BJ (cell line): ENCODE data around the gene PCGF3. TPM values are rescaled to one million over a fixed set of nuclear protein-coding genes. Genes with fewer than 3 reads are reported as not detected.

Source experiments
- CTCF ChIA-PET: fragments of 350-600 bp; formaldehyde crosslinking; extraction: SDS; loops from one replicate; lab custom pipeline; 2021; ENCODE audit warnings: antibody characterized with exemption, inconsistent platforms; lab: Yijun Ruan, JAX
- POLR2A ChIA-PET: fragments of 300-600 bp; sonication (Branson Sonifier 250); formaldehyde crosslinking; extraction: SDS; loops from one replicate; lab custom pipeline; 2021; ENCODE audit warnings: antibody characterized with exemption; lab: Charles Lee
- DNase-seq: peaks from one replicate; pipeline ENCODE4 v3.0.0-alpha.2; 2011; ENCODE audit warnings: low read depth
- H3K27me3 ChIP-seq: 2 replicates; pipeline ENCODE4 v1.6.0; 2011; ENCODE audit warnings: low read length; ENCODE audit not compliant: control insufficient read depth, insufficient read depth
- H3K36me3 ChIP-seq: 2 replicates; pipeline ENCODE4 v1.5.1; 2011; ENCODE audit warnings: low read length; ENCODE audit not compliant: control insufficient read depth, insufficient read depth
- H3K4me3 ChIP-seq: 2 replicates; pipeline ENCODE4 v1.5.1; 2011; ENCODE audit warnings: low read depth, mild to moderate bottlenecking, control low read depth, low read length
- CTCF ChIP-seq: IDR thresholded peaks from 2 replicates; pipeline ENCODE4 v1.5.1; 2011; ENCODE audit warnings: low read depth, mild to moderate bottlenecking, control low read depth, inconsistent platforms, low read length, moderate library complexity; ENCODE audit not compliant: insufficient read depth
- polyA plus RNA-seq: library from polyadenylated mRNA; depleted of rRNA; stranded (reverse); fragments of >200 nt; gene quantifications from 2 replicates; pipeline ENCODE4 v1.2.3, GENCODE V29; 2011

PCGF3 gene
- polyA plus RNA-seq, 1 experiment = 37.6 TPM

- POLR2A ChIA-PET = no interaction called here
- TF ChIP-seq CTCF = no peak
- peaks cover 33% of the 10 kb centered on the region for H3K27me3 ChIP-seq
- no peak overlapping the region for H3K4me3 ChIP-seq
- no peaks in the 10 kb centered on the region for H3K36me3 ChIP-seq
- CTCF ChIA-PET = interaction anchor here (1.4 kb wide), 1 partner anchor 10 kb away, joined by 3 read pairs; no protein-coding TSS in a partner anchor
- DNase-seq = no peak
These were observed 88.4 kb downstream of the PCGF3 start for GRCh38 chr4:793941-794621.

GRCh38 chr4:794900-795725, 89.5 kb downstream of the PCGF3 start:
- no peak overlapping the region for H3K4me3 ChIP-seq
- no peak for TF ChIP-seq CTCF
- H3K36me3 ChIP-seq = no peaks in the 10 kb centered on the region
- POLR2A ChIA-PET = interaction anchor here (0.5 kb wide), 1 partner anchor 50 kb away, joined by 4 read pairs; no protein-coding TSS in a partner anchor
- CTCF ChIA-PET = interaction anchor here (0.7 to 1.4 kb wide), 2 partner anchors 11 to 12 kb away, joined by 3 read pairs; no protein-coding TSS in a partner anchor
- H3K27me3 ChIP-seq = peaks cover 33% of the 10 kb centered on the region
- no peak for DNase-seq

GRCh38 chr4:795726-796119, 90.1 kb downstream of the PCGF3 start:
- Histone ChIP-seq H3K27me3 (peaks cover 33% of the 10 kb centered on the region), H3K4me3 (no peak overlapping the region), H3K36me3 (no peaks in the 10 kb centered on the region)
- POLR2A ChIA-PET = interaction anchor here (0.5 kb wide), 1 partner anchor 49 kb away, joined by 4 read pairs; no protein-coding TSS in a partner anchor
- DNase-seq = no peak
- CTCF ChIA-PET = interaction anchor here (0.7 to 1.4 kb wide), 2 partner anchors 11 to 13 kb away, joined by 3 read pairs; no protein-coding TSS in a partner anchor
- no peak for TF ChIP-seq CTCF

- H3K4me3 ChIP-seq = no peak overlapping the region
- TF ChIP-seq CTCF = no peak
- DNase-seq = no peak
- no peaks in the 10 kb centered on the region for H3K36me3 ChIP-seq
- CTCF ChIA-PET = no interaction called here
- H3K27me3 ChIP-seq = peaks cover 33% of the 10 kb centered on the region
- POLR2A ChIA-PET = no interaction called here
These were observed 90.6 kb downstream of the PCGF3 start for GRCh38 chr4:796206-796605.

- H3K27me3 ChIP-seq = peaks cover 30% of the 10 kb centered on the region
These were observed 91.4 kb downstream of the PCGF3 start for GRCh38 chr4:797066-797465.

More at GRCh38 chr4:797066-797465, 91.4 kb downstream of the PCGF3 start:
- DNase-seq = no peak
- Histone ChIP-seq H3K4me3 (no peak overlapping the region), H3K36me3 (no peaks in the 10 kb centered on the region)
- no peak for TF ChIP-seq CTCF
- ChIA-PET POLR2A (interaction anchor here (0.6 kb wide), 1 partner anchor 10 kb away, joined by 3 read pairs; no protein-coding TSS in a partner anchor), CTCF (no interaction called here)
